ENCODE data around the gene NELL1.

NELL1 gene

DNA sequence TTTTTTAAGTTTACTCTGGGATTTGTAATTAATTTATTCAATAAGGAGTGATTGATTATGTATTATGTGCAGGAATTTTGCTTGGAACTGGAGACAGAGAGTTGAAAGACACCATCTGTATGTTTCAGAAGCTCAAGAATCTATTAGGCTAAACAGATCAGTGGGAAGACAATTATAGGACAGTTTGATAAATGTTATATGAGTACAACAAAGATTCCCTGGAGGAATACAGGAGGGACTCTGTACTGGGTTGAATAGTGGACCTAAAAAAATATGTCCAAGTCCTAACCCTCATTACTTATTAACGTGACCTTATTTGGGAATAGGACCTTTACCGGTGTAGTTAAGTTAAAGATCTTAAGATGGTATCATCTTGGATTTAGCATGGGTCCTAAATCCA, 681.2 kb downstream of the NELL1 start:
- no peak for DNase-seq (ENCODE audit: low spot score)

GRCh38 chr11:21353425-21353824, 684.0 kb downstream of the NELL1 start:
- DNase-seq (ENCODE audit: low spot score), result no peak

DNA sequence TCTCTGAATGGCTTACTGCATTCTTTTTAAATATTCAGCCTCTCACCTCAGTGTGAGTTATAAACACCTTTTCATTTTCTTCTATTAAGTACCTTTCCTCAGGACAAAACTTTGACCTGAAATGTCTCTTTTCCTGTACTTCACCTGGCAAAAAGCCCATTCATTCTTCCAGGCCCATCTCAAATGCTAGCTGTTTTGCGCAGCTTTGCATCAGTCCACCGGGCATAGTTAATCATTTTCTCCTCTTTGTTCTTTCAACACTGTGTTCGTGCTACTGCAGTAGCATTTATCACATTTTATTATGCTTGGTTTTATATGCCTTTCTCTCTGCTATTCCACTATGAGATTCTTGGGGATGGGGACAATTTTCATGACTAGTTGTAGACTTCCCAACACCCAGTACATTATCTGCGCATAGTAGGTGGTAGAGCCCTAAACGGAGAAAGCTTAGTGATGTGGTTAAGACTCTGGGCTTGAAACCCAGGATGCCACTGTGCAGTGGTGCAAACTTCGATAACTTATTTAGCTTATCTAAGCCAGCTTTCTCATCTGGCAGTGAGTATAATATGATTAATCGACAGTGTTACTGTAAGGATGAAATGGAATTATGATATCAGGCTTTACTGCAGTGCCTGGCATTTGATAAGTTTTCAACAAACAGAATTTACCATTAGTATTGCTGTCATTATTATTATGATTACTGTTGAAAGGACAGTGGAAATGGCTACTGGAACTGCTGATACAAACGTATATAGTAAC, 695.7 kb downstream of the NELL1 start:
- DNase-seq (ENCODE audit: low spot score), result no peak

DNA sequence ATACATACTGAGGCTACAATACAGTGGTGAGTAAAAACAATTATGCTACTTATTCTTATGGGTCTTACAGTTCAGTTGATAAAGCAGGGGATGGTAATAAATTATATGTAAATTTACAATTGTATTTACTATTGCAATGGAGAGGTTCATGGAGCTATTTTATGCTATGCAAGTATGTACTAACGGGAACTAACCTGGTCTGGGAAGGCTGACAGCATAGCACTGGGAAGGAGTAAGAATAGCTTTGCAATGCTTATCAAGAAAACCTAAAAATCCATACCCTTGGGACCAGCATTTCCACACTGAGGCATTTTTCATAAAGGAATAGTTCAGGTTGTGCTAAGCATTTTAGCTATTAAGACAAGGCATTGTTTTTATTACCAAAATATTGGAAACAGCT, 700.6 kb downstream of the NELL1 start:
- DNase-seq (ENCODE audit: low spot score), result no peak

GRCh38 chr11:21371044-21371443, 701.7 kb downstream of the NELL1 start:
- DNase-seq (ENCODE audit: low spot score), result no peak

- DNase-seq (ENCODE audit: low spot score), result no peak
These were observed 703.3 kb downstream of the NELL1 start for GRCh38 chr11:21372672-21373071.

DNA sequence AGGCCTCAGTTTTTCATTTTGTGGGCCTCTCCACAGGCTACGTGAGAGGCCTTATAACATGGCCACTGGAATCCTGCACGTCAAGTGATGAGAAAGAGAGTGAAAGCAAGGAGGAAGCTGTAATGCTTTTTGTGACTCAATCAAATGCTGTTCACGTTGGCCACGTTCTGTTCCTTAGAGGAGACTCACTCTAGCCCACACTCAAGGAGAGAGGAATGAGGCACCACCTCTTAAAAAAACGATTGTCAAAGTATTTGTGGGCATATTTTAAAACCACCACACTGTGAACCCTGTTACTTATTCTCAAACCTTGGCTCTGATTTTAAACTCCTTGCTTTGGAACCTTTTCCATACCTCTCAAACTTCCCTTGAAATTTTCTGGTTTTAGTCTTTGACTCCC, 705.0 kb downstream of the NELL1 start:
- no peak for DNase-seq (ENCODE audit: low spot score)

DNA sequence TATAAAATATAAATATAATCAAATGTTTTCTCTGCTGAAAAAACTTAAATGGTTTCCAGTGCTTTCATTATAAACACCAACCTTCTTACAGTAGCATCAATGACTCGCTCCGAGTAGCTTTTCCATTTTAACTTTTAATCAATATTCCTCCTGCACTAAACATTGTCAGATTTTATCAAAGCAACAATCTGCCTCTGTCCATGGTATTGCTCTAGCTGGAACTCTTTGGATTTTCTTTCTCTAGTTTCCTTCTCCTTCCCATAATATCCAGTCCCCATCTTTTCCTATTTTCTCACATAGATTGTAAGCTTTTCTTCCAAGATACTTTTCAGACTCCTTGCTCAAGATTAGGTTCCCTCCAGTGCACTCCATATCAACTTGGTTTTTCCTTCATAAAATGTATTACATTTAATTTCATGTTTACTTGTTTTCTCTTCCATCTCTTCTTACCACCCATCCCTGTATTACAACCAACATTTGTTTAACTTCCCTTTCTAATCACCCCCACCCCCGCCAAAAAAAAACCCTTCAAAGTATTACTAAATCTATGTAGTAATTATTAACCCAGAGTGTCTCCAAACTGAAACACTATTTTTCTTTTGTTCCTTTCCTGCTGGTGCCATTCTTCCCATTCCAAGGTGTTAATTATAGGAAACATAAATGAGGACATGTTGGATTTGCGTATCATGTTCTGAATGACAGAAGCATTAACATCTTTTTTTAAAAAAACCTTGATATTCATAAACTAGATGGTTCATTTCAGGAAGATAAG, 716.5 kb downstream of the NELL1 start:
- DNase-seq (ENCODE audit: low spot score), result no peak

GRCh38 chr11:21390430-21390829, 721.0 kb downstream of the NELL1 start:
- no peak for DNase-seq (ENCODE audit: low spot score)

DNA sequence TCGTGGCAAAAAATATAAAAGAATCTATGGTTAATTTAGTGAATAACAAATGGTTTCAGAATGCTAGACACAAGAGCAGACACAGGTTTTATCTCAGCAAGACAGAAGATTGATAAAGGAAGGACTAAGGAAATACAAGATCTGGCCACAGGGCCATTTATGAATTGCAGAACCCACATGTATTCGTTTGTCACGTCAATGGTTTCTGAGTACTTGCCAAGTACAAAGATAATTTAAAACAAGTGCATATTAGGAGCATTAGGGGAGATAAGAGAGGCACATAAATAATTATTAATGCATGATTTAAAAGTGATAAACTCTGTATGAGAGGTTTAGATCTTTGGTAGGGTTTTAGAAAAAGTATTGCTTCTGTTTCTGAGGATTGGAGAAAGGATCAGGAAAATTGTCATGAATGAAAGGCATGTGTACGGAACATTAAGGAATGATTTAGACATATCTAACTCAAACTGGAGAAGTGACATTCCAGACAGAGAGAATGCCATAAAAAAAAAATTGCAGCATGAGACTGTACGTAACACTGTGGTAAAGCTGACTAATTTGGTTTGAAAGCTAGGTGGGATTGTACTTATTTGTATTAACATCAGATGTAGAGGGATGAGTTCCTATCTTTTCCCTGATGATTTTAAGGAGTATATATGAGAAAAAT, 727.1 kb downstream of the NELL1 start:
- DNase-seq (ENCODE audit: low spot score), result no peak

GRCh38 chr11:21398195-21398594, 728.8 kb downstream of the NELL1 start:
- DNase-seq (ENCODE audit: low spot score), result no peak

- DNase-seq (ENCODE audit: low spot score), result no peak
These were observed 732.1 kb downstream of the NELL1 start for GRCh38 chr11:21401496-21401895.

GRCh38 chr11:21402274-21402673, 732.9 kb downstream of the NELL1 start:
- no peak for DNase-seq (ENCODE audit: low spot score)

DNA sequence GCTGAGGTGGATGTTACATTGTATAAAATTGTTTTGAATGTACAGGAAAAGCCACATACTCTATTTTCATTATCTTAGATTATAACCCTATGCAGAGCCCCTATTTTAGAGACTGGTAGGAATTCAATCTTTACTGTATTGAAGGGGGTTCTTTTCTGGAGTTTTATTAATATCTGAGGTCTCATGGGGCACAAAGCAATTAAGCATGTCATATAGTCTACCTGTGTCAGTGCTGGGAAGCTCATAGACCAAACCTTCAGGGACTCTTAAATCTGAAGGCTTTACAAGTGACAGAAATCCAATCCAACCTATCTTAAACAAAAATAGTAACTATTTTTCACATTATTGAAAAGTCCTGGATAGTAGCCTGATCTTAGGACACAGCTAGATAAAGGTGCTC, 733.7 kb downstream of the NELL1 start:
- no peak for DNase-seq (ENCODE audit: low spot score)

DNA sequence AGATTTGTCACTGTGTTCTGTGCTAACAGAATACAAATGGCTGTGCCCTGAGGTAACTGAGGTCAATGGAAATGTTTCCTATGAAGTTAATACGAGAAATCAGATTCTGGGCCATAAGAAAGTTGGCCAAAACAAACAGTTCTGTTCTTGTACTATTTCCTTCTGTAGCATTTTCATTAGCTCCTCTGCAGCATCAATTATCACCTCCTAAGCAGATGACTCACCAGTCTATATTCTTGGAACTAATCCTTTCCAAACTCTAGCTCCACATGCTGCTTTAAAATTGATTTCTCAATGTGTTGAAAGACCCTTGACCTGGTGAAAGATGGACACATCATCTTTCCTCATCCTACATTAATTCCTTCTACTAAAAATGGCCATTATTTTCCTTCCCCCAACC, 736.0 kb downstream of the NELL1 start:
- no peak for DNase-seq (ENCODE audit: low spot score)

DNA sequence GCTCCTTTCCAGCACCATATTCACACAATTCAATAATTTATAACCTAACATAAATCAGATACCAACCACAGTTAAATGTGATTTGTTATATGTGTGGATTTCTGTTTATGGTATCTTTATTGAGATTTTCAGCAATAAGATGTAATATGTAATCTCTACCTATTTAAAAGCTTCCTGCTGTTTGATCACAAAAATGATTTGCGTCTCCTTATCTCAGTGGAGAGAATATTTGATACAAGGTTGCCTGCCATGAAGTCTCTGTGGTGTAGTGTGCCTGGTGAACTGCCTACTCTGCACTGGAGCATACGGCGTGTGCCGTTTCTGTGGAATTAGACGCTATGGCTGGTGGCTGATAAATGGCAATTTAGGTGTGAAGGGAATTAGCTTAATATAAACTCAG, 741.1 kb downstream of the NELL1 start:
- no peak for DNase-seq (ENCODE audit: low spot score)

- DNase-seq (ENCODE audit: low spot score), result no peak
These were observed 741.7 kb downstream of the NELL1 start for GRCh38 chr11:21411104-21411503.

DNA sequence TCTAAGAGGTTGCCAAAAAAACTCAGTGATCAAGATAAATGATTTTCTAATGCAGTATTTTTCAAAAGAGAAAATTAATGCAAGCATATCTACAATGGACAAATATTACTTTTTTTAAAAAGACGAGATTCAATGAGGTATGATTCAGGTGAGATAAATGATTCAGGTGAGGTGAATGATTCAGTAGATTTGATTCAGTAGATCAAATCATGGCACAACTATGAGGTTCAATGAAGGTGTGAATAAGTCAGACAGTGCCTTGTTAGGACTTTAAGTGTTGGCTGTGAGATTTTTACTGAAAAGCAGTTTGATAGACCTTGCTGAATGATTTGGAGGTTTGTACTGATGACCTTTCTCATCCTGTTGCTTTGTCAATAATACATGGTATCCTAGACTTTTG, 742.2 kb downstream of the NELL1 start:
- no peak for DNase-seq (ENCODE audit: low spot score)

- DNase-seq (ENCODE audit: low spot score), result no peak
These were observed 743.4 kb downstream of the NELL1 start for GRCh38 chr11:21412652-21413383.

- DNase-seq (ENCODE audit: low spot score), result no peak
These were observed 745.6 kb downstream of the NELL1 start for GRCh38 chr11:21414953-21415352.

- no peak for DNase-seq (ENCODE audit: low spot score)
These were observed 746.2 kb downstream of the NELL1 start for GRCh38 chr11:21415606-21416005.

DNA sequence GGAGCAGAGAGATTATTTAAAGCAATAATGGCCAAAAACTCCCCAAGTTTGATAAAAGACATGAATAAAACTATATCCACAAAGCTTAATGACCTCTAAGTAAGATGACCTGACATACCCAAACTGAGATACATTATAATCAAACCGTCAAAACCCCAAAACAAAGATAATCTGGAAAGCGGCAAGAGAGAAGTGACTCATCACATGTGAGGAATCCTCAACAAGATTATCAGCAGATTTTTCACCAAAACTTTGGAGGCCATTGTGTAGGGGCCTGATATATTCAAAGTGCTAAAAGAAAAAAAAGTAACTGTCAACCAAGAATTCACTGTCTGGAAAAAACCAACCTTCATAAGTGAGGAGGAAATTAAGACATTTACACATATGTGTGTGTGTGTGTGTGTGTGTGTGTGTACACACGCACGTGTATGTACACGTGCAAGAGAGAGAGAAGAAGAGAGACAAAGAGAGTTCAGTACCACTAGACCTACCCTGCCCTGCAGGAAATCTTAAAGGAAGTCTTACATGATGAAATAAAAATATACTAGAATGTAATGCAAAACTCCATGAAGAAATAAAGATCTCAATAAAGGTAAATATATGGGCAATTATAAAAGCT, 752.4 kb downstream of the NELL1 start:
- DNase-seq (ENCODE audit: low spot score), result no peak

Measured in HuH-7.5 (cell line).